Vagina (tissue), 2 donors: ENCODE data around the gene ALOXE3.
A peak's percentile ranks its signal among the peaks of the same experiment; 100 is the strongest.

ENCODE experiments used
- CTCF ChIP-seq, 3 experiments: fragments of 450-650 bp in 2 of 3; fragments of 200-600 bp in 1 of 3; sonication (generic) in 1 of 3; IDR thresholded peaks; one replicate each; pipeline ENCODE4 v1.5.1; 2017 to 2019; ENCODE audit warnings: antibody characterized with exemption in 3 of 3, mild to moderate bottlenecking in 2 of 3, moderate library complexity in 2 of 3
- POLR2A ChIP-seq, 2 donors: fragments of 450-650 bp; IDR thresholded peaks; one replicate each; pipeline ENCODE4 v1.6.1; 2017; ENCODE audit warnings: antibody characterized with exemption in 2 of 2, mild to moderate bottlenecking in 2 of 2, moderate library complexity in 2 of 2
- POLR2AphosphoS5 ChIP-seq, 2 donors: sonication (generic); formaldehyde crosslinking; IDR thresholded peaks; one replicate each; pipeline ENCODE4 v1.9.0; 2017; ENCODE audit warnings: antibody characterized with exemption in 2 of 2, mild to moderate bottlenecking in 2 of 2, low read depth in 1 of 2; ENCODE audit not compliant: insufficient read depth in 1 of 2

DNA sequence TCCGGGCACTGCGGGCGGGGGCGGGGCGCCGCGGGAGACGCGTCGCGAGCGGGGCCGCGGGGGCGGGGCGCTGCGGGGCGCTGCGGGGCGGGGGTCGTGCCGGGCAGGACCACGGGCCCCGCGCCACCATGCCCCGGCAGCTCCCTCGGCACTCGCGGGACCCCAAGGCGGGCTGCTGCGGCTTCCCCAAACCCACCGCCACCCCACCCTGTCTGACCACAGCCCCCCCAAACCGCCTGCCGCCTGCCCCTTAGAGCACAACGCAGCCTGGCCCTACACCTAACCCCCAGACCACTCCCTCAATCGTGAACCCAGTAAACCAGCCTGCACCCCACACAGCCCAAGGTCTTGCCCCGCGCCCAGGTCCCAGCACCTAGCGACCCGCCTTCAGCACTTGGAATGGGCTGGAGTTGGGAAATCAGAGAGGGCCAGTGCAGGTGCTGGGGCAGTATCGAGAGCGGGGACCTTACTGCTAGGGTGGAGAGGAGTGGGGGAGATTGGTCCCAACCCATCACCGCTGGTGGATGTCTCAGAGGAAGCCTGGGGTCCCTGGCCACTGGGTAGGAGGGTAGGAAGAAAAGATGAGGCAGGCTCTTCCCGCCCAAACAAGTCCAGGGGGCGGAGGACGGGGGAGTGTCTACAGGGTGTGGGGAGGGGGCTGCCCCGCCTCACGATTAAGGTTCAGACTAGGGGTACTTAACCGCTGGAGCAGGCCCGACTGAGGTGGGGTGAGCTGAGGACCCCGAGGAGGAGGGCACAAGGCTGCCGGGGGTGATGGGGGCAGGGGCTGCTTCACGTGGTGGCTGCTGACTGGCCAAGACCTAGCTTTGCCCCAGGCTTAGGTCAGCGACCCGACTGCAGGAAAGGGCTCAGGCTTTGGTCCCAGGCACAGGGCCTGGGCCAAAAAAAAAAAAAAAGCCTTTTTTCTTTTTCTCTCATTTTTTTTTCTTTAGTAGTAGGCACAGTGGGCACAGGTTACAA is 45.0 kb upstream of the ALOXE3 start:
- TF ChIP-seq CTCF (IDR thresholded peaks at IDR 0.05) (no peak), POLR2AphosphoS5 (IDR thresholded peaks at IDR 0.05; ENCODE audit: insufficient read depth in 1 of 2, low read depth in 1 of 2) (peak in 1 of 2 donors; percentile 8), POLR2A (IDR thresholded peaks at IDR 0.05) (no peak)
